Measurements from ENCODE around the gene PIP5K1C. TPM values are rescaled to one million over a fixed set of nuclear protein-coding genes. Genes with fewer than 3 reads are reported as not detected.

Gene PIP5K1C, protein sequence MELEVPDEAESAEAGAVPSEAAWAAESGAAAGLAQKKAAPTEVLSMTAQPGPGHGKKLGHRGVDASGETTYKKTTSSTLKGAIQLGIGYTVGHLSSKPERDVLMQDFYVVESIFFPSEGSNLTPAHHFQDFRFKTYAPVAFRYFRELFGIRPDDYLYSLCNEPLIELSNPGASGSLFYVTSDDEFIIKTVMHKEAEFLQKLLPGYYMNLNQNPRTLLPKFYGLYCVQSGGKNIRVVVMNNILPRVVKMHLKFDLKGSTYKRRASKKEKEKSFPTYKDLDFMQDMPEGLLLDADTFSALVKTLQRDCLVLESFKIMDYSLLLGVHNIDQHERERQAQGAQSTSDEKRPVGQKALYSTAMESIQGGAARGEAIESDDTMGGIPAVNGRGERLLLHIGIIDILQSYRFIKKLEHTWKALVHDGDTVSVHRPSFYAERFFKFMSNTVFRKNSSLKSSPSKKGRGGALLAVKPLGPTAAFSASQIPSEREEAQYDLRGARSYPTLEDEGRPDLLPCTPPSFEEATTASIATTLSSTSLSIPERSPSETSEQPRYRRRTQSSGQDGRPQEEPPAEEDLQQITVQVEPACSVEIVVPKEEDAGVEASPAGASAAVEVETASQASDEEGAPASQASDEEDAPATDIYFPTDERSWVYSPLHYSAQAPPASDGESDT
- 2.8 and 5.6 TPM in 2 replicates for total RNA-seq (2014; rRNA removed; shearing (Covaris generic); ENCODE audit: low replicate concordance)

DNA sequence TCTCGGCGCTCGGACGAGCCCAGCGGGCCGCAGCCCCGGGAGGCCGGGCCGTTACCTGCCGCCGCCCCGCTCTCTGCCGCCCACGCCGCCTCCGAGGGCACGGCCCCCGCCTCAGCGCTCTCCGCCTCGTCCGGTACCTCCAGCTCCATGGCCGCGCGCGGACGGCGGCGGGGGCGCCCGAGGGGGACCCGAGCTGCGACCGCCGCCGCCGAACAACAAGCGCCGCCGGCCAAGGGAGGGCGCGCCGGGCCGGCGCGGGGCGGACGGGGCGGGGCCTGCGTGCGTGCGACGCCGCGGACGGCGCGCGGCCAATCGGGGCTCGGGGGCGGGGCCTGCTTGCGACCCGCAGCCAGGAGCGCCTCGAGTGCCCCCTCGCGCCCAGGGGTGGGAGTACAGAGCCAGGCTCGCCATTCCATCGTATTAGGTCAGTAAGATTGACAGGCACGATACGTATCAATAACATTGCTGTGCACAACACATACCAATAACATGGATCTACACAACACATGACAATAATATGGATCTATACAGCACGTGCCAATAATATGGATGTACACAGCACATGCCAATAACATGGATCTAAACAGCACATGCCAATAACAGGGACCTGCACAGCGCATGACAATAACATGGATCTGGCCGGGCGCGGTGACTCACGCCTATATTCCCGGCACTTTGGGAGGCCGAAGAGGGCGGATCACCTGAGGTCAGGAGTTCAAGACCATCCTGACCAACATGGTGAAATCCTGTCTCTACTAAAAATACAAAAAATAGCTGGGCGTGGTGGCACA lies at the start of gene PIP5K1C:
Gene PIP5K1C (minus strand): TSS at position 227 of the 791 bp plus-strand sequence. CDS start 78 bp downstream, at position 149.
- Histone ChIP-seq H3K27me3 (no peaks in the 10 kb centered on the region), H3K4me3 (peak within 1 kb of the TSS; percentile 57), H3K36me3 (no peaks in the 10 kb centered on the region), H3K9me3 (no peaks in the 10 kb centered on the region)
- DNase-seq = peak; percentile 70

DNA sequence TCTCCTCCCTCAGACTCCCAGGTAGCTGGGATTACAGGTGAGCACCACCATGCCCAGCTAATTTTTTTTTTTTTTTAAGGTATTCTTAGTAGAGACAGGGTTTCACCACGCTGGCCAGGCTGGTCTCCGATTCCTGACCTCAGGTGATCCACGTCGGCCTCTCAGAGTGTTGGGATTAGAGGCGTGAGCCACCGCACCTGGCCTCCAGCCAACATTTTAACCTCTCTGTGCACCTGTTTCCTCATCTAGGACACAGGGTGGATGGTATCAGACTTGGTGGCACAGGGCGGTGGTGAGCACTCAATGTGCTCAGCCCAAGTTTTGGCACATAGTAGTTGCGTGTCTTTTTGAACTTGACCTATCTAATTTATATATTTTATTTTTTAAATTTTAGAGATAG lies 48.7 kb upstream of the PIP5K1C start:
- H3K9me3 ChIP-seq = no peaks in the 10 kb centered on the region
- no peaks in the 10 kb centered on the region for H3K27me3 ChIP-seq
- H3K4me3 ChIP-seq = no peak overlapping the region
- no peaks in the 10 kb centered on the region for H3K36me3 ChIP-seq
- DNase-seq = no peak

DNA sequence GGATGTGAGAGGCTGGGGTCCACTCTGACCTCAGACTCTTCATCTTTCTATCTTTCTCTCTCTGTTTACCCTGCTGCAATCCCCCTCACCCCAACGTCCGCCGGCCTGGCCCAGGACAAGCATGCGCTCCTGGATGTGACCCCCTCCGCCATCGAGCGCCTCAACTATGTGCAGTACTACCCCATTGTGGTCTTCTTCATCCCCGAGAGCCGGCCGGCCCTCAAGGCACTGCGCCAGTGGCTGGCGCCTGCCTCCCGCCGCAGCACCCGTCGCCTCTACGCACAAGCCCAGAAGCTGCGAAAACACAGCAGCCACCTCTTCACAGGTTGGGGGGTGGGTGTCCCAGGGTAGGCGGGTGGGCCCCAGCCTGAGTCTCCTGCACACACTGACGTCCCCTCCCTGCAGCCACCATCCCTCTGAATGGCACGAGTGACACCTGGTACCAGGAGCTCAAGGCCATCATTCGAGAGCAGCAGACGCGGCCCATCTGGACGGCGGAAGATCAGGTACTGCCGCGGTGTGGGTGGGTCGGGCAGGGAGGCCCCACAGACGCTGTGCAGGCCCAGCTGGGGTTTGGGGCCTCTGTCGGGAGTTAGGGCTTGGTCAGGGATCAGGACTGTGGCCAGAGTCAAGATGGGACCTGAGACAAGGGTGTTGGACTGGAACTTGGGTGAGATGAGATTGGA lies 46.2 kb upstream of the PIP5K1C start:
- Histone ChIP-seq H3K36me3 (no peaks in the 10 kb centered on the region), H3K4me3 (no peak overlapping the region), H3K27me3 (no peaks in the 10 kb centered on the region), H3K9me3 (no peaks in the 10 kb centered on the region)
- DNase-seq = no peak

DNA sequence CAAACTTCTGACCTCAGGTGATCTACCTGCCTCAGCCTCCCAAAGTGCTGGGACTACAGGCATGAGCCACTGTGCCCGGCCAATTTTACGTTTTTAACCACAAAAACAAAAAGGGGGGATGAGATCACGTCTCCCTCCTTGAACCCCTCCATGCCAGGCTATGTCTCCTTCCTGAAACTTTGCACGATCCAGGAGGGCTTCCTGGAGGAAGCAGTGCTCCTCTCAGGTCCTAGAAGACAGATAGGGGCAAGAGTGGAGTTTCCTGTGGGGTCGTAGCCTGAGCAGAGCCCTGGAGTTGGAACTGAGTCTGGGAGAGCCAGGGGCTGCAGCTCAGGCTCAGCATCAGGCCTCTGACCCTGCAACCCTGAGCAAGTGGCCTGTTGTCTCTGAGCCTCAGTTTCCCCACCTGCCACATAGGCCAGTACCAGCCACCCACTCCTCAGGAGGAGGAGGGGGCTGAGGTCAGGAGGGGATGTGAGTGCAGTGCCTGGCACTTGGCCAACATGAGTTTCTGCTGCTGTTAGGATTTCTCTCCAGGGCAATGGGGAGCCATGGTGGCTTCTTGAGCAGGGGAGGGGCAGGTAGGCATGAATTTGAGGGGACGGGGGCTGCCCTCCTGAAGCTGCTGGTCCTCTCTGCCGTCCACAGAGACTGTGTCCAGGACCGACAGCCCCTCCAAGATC lies 45.2 kb upstream of the PIP5K1C start:
- Histone ChIP-seq H3K27me3 (no peaks in the 10 kb centered on the region), H3K4me3 (no peak overlapping the region), H3K9me3 (no peaks in the 10 kb centered on the region), H3K36me3 (no peaks in the 10 kb centered on the region)
- no peak for DNase-seq

DNA sequence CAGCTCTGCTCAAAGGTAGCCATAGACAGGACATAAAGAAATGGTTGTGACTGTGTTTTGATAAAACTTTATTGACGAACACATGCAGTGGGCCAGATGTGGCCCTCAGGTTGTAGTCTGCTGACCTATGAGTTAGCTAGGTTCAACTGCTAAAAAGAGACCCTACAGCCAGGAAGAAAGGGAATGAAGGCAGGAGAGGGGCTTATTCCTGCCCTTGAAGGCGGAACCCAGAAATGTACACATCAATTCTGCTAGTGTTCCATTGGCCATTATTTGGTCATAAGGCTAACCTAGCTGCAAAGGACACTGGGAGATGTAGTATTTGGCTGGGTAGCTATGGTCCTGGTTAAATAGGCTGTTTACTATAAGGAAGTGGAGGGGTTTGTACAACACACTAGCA lies 43.2 kb upstream of the PIP5K1C start:
- no peaks in the 10 kb centered on the region for H3K27me3 ChIP-seq
- no peaks in the 10 kb centered on the region for H3K36me3 ChIP-seq
- DNase-seq = no peak
- H3K4me3 ChIP-seq = no peak overlapping the region
- no peaks in the 10 kb centered on the region for H3K9me3 ChIP-seq

DNA sequence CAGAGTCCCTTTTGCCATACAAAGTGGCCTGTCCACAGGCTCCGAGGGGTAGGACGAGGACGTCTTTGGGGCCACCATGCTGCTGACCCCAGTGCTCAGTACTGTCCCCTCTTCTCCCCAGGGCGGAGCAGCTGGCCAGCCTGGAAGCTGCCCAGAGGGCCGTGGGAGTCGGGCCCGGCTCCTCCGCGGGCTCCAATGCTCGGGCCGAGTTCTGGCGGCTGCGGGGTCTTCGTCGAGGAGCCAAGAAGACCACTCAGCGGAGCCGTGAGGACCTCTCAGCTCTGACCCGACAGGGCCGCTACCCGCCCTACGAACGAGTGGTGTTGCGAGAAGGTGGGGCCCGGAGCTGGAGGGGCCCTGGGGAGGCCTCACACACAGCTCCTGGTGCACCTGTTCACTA lies 40.2 kb upstream of the PIP5K1C start:
- DNase-seq = no peak
- no peaks in the 10 kb centered on the region for H3K27me3 ChIP-seq

DNA sequence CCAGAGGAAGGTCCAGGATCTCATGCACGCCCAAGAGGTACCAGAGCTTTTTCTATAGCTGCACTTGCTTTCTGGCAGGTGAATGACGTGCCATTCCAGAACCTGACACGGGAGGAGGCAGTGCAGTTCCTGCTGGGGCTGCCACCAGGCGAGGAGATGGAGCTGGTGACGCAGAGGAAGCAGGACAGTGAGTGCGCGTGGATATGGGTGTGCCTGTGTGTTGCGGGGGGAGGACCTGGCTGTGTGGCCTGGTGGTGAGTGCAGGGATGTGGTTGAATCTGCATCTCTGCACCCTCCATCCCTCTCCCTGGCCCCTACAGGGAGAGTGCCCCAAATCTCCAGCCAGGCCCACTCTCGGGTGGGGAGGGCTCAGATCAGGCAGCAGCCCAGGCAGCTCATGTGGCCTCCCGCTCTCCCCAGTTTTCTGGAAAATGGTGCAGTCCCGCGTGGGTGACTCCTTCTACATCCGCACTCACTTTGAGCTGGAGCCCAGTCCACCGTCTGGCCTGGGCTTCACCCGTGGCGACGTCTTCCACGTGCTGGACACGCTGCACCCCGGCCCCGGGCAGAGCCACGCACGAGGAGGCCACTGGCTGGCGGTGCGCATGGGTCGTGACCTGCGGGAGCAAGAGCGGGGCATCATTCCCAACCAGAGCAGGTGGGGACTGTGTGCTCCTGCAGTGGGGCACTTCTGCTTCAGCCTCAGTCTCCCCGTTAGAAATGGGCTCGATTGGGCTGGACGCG lies 38.4 kb upstream of the PIP5K1C start:
- DNase-seq = no peak
- Histone ChIP-seq H3K36me3 (no peaks in the 10 kb centered on the region), H3K9me3 (no peaks in the 10 kb centered on the region)

More for the DNA sequence above, 40.2 kb upstream of the PIP5K1C start:
- no peaks in the 10 kb centered on the region for H3K9me3 ChIP-seq
- no peak overlapping the region for H3K4me3 ChIP-seq
- H3K36me3 ChIP-seq = no peaks in the 10 kb centered on the region

DNA sequence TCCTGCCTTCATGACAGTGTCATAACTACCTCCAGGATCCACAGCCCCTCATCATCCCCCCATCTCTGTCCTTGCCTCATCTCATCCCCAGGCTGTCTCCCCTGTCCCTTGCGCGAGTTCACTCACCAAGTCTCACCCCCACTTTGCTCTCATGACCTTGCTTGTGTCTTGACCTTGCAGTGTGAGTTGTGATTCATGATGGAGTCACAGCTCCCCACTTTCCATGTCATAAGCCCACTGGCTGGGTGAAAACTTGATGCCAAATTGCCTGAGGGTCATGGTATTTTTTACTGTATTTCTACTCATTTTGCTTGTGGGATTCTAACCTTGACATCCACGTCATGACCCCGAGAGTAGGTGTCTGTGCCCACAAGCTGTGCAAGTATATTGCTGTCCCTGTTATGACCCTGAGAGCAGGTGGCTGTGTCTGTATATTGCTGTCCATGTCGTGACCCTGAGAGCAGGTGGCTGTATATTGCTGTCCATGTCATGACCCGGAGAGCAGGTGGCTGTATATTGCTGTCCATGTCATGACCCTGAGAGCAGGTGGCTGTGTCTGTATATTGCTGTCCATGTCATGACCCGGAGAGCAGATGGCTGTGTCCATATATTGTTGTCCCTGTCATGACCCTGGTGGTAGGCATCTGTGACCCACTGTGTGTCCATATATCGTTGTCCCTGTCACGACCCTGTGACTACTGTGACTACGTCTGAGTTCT lies 37.4 kb upstream of the PIP5K1C start:
- Histone ChIP-seq H3K36me3 (no peaks in the 10 kb centered on the region), H3K4me3 (no peak overlapping the region), H3K9me3 (no peaks in the 10 kb centered on the region), H3K27me3 (no peaks in the 10 kb centered on the region)
- DNase-seq = no peak

More for the DNA sequence above, 38.4 kb upstream of the PIP5K1C start:
- Histone ChIP-seq H3K27me3 (no peaks in the 10 kb centered on the region), H3K4me3 (no peak overlapping the region)

DNA sequence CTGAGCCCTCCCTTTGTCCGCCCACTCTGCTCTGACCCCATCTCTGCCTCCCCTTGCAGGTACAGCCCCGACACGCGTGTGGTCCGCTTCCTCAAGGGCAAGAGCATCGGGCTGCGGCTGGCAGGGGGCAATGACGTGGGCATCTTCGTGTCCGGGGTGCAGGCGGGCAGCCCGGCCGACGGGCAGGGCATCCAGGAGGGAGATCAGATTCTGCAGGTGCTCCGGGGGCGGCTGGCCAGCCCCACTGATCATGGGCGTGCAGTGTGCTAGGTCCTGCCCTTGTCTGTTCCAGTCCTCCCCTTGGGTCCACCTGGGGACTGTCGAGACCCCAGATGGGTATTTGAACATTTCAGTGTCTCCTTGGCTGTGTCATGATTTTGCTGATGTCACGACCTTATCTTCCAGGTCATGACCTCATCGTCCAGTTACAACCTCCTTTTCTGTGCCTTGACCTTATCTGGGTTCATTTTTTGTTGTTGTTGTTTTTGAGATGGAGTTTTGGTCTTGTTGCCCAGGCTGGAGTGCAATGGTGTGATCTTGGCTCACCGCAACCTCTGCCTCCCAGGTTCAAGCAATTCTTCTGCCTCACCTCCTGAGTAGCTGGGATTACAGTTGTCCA lies 35.9 kb upstream of the PIP5K1C start:
- no peak for DNase-seq
- no peaks in the 10 kb centered on the region for H3K36me3 ChIP-seq
- no peak overlapping the region for H3K4me3 ChIP-seq
- no peaks in the 10 kb centered on the region for H3K27me3 ChIP-seq
- H3K9me3 ChIP-seq = no peaks in the 10 kb centered on the region

DNA sequence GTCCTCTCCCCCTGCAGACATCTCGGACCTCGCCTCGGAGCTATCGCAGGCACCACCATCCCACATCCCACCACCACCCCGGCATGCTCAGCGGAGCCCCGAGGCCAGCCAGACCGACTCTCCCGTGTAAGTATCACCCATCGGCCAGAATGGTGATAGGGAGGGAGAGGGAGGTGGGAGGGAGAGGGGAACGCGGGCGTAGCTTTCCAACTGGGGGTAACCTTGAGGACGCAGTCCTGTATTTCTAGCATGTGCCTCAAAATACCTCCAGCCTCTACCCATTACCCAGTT lies 34.0 kb upstream of the PIP5K1C start:
- DNase-seq = no peak
- no peaks in the 10 kb centered on the region for H3K9me3 ChIP-seq

DNA sequence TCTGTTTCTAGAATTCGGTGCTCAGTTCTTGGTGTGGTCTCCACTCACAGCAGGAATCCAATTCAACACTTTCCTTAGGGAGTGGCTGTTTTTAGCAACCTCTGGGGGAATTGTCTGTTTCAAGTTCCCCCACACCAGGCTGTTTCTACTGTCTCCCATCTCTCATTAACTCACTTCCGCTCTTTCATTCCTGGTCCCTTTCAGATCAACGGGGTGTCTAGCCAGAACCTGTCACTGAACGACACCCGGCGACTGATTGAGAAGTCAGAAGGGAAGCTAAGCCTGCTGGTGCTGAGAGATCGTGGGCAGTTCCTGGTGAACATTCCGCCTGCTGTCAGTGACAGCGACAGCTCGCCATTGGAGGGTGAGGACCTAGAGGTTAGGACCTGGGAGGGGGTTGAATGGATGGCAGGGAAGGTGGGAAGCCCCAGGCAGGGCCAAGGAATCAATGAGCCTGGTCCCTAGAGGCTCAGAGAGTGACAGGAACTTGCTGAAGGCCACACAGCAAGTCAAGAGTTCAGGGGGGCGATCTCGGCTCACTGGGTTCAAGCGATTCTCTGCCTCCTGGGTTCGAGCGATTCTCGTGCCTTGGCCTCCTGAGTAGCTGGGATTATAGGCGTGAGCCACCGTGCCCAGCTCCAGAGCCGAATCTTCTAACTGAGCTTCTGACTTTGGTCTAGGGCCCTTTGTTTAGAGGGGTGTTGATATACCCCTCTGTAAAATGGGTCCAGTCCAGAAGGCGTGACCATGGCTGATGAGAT lies 33.5 kb upstream of the PIP5K1C start:
- Histone ChIP-seq H3K27me3 (no peaks in the 10 kb centered on the region), H3K4me3 (no peak overlapping the region), H3K36me3 (no peaks in the 10 kb centered on the region), H3K9me3 (no peaks in the 10 kb centered on the region)
- DNase-seq = peak; percentile 3

More for the DNA sequence above, 34.0 kb upstream of the PIP5K1C start:
- H3K4me3 ChIP-seq = no peak overlapping the region
- H3K36me3 ChIP-seq = no peaks in the 10 kb centered on the region
- H3K27me3 ChIP-seq = no peaks in the 10 kb centered on the region

DNA sequence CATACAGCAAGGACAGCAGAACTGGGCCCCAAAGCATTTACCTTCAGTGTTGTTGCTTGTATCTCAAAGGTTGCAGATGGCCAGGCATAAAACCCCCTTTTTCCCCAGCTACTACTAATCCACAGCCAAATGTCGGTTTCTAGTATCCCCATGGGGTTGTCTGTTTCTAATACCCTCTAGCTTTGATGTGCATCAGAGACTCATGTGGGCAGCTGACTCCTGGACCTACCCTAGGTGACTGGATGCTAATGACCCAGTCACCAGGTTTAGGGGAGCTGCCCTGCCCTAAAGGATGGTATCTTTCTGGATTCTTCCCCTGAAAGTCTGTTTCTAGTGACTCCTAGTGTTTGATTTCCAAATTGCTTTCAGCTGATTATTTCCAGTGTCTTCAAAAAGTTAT lies 31.8 kb upstream of the PIP5K1C start:
- DNase-seq = no peak
- no peaks in the 10 kb centered on the region for H3K36me3 ChIP-seq
- no peak overlapping the region for H3K4me3 ChIP-seq
- no peaks in the 10 kb centered on the region for H3K9me3 ChIP-seq
- H3K27me3 ChIP-seq = no peaks in the 10 kb centered on the region

DNA sequence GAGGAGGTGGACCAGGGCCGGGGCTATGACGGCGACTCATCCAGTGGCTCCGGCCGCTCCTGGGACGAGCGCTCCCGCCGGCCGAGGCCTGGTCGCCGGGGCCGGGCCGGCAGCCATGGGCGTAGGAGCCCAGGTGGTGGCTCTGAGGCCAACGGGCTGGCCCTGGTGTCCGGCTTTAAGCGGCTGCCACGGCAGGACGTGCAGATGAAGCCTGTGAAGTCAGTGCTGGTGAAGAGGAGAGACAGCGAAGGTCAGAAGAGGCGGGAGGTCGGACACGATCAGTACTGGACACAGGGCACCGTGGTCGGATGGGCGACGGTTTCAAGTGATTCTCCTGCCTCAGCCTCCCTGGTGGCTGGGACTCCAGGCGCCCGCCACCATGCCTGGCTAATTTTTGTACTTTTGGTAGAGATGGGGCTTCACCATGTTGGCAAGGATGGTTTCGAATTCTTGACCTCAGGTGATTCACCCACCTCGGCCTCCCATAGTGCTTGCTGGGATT lies 30.2 kb upstream of the PIP5K1C start:
- H3K9me3 ChIP-seq = no peaks in the 10 kb centered on the region
- DNase-seq = no peak
- no peaks in the 10 kb centered on the region for H3K36me3 ChIP-seq
- no peaks in the 10 kb centered on the region for H3K27me3 ChIP-seq
- H3K4me3 ChIP-seq = no peak overlapping the region
